ENCODE measurements around the gene PLPPR3. TPM values are rescaled to one million over a fixed set of nuclear protein-coding genes. Genes with fewer than 3 reads are reported as not detected.

PLPPR3 gene
- total RNA-seq, 1 experiment from 2014 or later: not detected

GRCh38 chr19:778910-779653 is 42.7 kb downstream of the PLPPR3 start:
- no peak for DNase-seq (ENCODE audit: low spot score)

- DNase-seq (ENCODE audit: low spot score): no peak
These were observed 45.2 kb downstream of the PLPPR3 start for GRCh38 chr19:776549-776948.

- DNase-seq (ENCODE audit: low spot score): no peak
These were observed 48.9 kb downstream of the PLPPR3 start for GRCh38 chr19:772730-773436.

- no peak for DNase-seq (ENCODE audit: low spot score)
These were observed 49.7 kb downstream of the PLPPR3 start for GRCh38 chr19:772063-772462.

GRCh38 chr19:771332-771785 is 50.4 kb downstream of the PLPPR3 start:
- peak; percentile 43 for DNase-seq (ENCODE audit: low spot score)

GRCh38 chr19:769616-770015 is 52.1 kb downstream of the PLPPR3 start:
- no peak for DNase-seq (ENCODE audit: low spot score)

- DNase-seq (ENCODE audit: low spot score): no peak
These were observed 53.3 kb downstream of the PLPPR3 start for GRCh38 chr19:768424-768823.

GRCh38 chr19:765179-765738 is 56.5 kb downstream of the PLPPR3 start:
- no peak for DNase-seq (ENCODE audit: low spot score)

GRCh38 chr19:764301-764700 is 57.5 kb downstream of the PLPPR3 start:
- no peak for DNase-seq (ENCODE audit: low spot score)

- no peak for DNase-seq (ENCODE audit: low spot score)
These were observed 57.9 kb downstream of the PLPPR3 start for GRCh38 chr19:763869-764268.

- DNase-seq (ENCODE audit: low spot score): no peak
These were observed 58.6 kb downstream of the PLPPR3 start for GRCh38 chr19:763181-763580.

Small RNAs within 50 kb of the gene (small RNA-seq; reads per million reads assigned to genes)
- gene MIR3187: not detected

Other genes starting within 250 kb of the PLPPR3 start
- 725 and 781 TPM in 2 replicates for gene BSG, start 249.4 kb downstream of the PLPPR3 start, total RNA-seq (2014; rRNA removed; shearing (Covaris generic))
- gene HCN2, start 232.1 kb downstream of the PLPPR3 start, total RNA-seq (2014; rRNA removed; shearing (Covaris generic)): 0.10 TPM in 1 of 2 replicates, not detected in the other
- gene POLRMT, start 188.4 kb downstream of the PLPPR3 start, total RNA-seq (2014; rRNA removed; shearing (Covaris generic)): 74.3 and 89.6 TPM in 2 replicates
- gene FGF22, start 182.1 kb downstream of the PLPPR3 start, total RNA-seq (2014; rRNA removed; shearing (Covaris generic)): 0.05 and 0.36 TPM in 2 replicates
- 123 TPM in 2 replicates for gene RNF126, start 158.7 kb downstream of the PLPPR3 start, total RNA-seq (2014; rRNA removed; shearing (Covaris generic))
- gene FSTL3, start 145.6 kb downstream of the PLPPR3 start, total RNA-seq (2014; rRNA removed; shearing (Covaris generic)): 6.2 and 8.9 TPM in 2 replicates
- not detected in 2 replicates for gene PRSS57, start 126.5 kb downstream of the PLPPR3 start, total RNA-seq (2014; rRNA removed; shearing (Covaris generic))
- 0.13 TPM in 1 of 2 replicates, not detected in the other for gene PALM, start 113.0 kb downstream of the PLPPR3 start, total RNA-seq (2014; rRNA removed; shearing (Covaris generic))
- gene MISP, start 70.8 kb downstream of the PLPPR3 start, total RNA-seq (2014; rRNA removed; shearing (Covaris generic)): 206 and 211 TPM in 2 replicates
- 464 and 599 TPM in 2 replicates for gene PTBP1, start 24.5 kb downstream of the PLPPR3 start, total RNA-seq (2014; rRNA removed; shearing (Covaris generic))
- not detected in 2 replicates for gene AZU1, start 5.9 kb upstream of the PLPPR3 start, total RNA-seq (2014; rRNA removed; shearing (Covaris generic))
- not detected in 2 replicates for gene PRTN3, start 19.0 kb upstream of the PLPPR3 start, total RNA-seq (2014; rRNA removed; shearing (Covaris generic))
- not detected in 2 replicates for gene ELANE, start 30.3 kb upstream of the PLPPR3 start, total RNA-seq (2014; rRNA removed; shearing (Covaris generic))
- gene CFD, start 37.7 kb upstream of the PLPPR3 start, total RNA-seq (2014; rRNA removed; shearing (Covaris generic)): 1.1 and 1.4 TPM in 2 replicates
- gene MED16, start 71.2 kb upstream of the PLPPR3 start, total RNA-seq (2014; rRNA removed; shearing (Covaris generic)): 31.8 and 32.4 TPM in 2 replicates
- gene RNU6-9, start 71.5 kb upstream of the PLPPR3 start, total RNA-seq (2014; rRNA removed; shearing (Covaris generic)): not detected in 2 replicates
- 37.7 and 51.4 TPM in 2 replicates for gene R3HDM4, start 91.3 kb upstream of the PLPPR3 start, total RNA-seq (2014; rRNA removed; shearing (Covaris generic))
- gene KISS1R, start 95.4 kb upstream of the PLPPR3 start, total RNA-seq (2014; rRNA removed; shearing (Covaris generic)): not detected in 2 replicates
- gene ARID3A, start 104.1 kb upstream of the PLPPR3 start, total RNA-seq (2014; rRNA removed; shearing (Covaris generic)): 10.4 and 11.8 TPM in 2 replicates
- 172 and 186 TPM in 2 replicates for gene WDR18, start 162.4 kb upstream of the PLPPR3 start, total RNA-seq (2014; rRNA removed; shearing (Covaris generic))
- gene GRIN3B, start 178.5 kb upstream of the PLPPR3 start, total RNA-seq (2014; rRNA removed; shearing (Covaris generic)): not detected in 2 replicates
- 236 and 253 TPM in 2 replicates for gene TMEM259, start 199.2 kb upstream of the PLPPR3 start, total RNA-seq (2014; rRNA removed; shearing (Covaris generic))
- gene RNU6-2, start 199.6 kb upstream of the PLPPR3 start, total RNA-seq (2014; rRNA removed; shearing (Covaris generic)): not detected in 2 replicates
- 265 and 298 TPM in 2 replicates for gene CNN2, start 204.7 kb upstream of the PLPPR3 start, total RNA-seq (2014; rRNA removed; shearing (Covaris generic))
- 56.9 and 76.3 TPM in 2 replicates for gene ABCA7, start 218.2 kb upstream of the PLPPR3 start, total RNA-seq (2014; rRNA removed; shearing (Covaris generic))
- 93.3 and 102 TPM in 2 replicates for gene ARHGAP45, start 245.2 kb upstream of the PLPPR3 start, total RNA-seq (2014; rRNA removed; shearing (Covaris generic))

Measured in HT-29 (cell line).